HCT116 (cell line): ENCODE data around the gene SUOX. TPM values are rescaled to one million over a fixed set of nuclear protein-coding genes. Genes with fewer than 3 reads are reported as not detected.
A peak's percentile ranks its signal among the peaks of the same experiment; 100 is the strongest.

Experiments used
- ATAC-seq: fragments of 200-7000 bp; cut with Tn5 transposase; 2 replicates; pipeline ENCODE4 v1.9.1; 2020; ENCODE audit warnings: mild to moderate bottlenecking, moderate library complexity
- BruUV-seq: library from RNA; stranded (reverse); fragments of 400-500 nt; replicated peaks from 2 replicates; lab custom pipeline; 2021; lab: Mats Ljungman, UMichigan
- CTCF ChIA-PET: fragments of 300-600 bp; sonication (Branson Sonifier 250); formaldehyde crosslinking; loops from one replicate; lab custom pipeline; 2021; ENCODE audit warnings: antibody characterized with exemption; lab: Charles Lee
- POLR2A ChIA-PET: fragments of 300-600, 350-600 bp; sonication (Branson Sonifier 250); formaldehyde crosslinking; loops from one replicate; lab custom pipeline; 2021; ENCODE audit warnings: antibody characterized with exemption; lab: Charles Lee
- RAD21 ChIA-PET, 2 experiments: fragments of 300-600 bp; sonication (Branson Sonifier 250); formaldehyde crosslinking; loops; one replicate each; lab custom pipeline; 2023; ENCODE audit warnings: low total read pairs in 2 of 2; ENCODE audit not compliant: uncharacterized antibody in 2 of 2, unreplicated experiment in 2 of 2, low non-redundant PET in 1 of 2; lab: Charles Lee
- DNase-seq: peaks from one replicate; pipeline ENCODE4 v3.0.0-alpha.2; 2010; ENCODE audit warnings: low read depth, low spot score
- H2AFZ ChIP-seq: fragments of 200-600 bp; shearing (Covaris generic), sonication (generic); 2 replicates; pipeline ENCODE4 v1.6.1; 2017; ENCODE audit warnings: low read depth, mixed run types, mixed read lengths, antibody characterized with exemption, low read length; ENCODE audit not compliant: poor library complexity, severe bottlenecking
- H3K27ac ChIP-seq: 2 replicates; pipeline ENCODE4 v1.5.1; 2012; ENCODE audit warnings: low read depth, low read length
- H3K27me3 ChIP-seq: fragments of 200-600 bp; sonication (generic); 2 replicates; pipeline ENCODE4 v1.6.1; 2016; ENCODE audit warnings: mixed run types, low read length, mixed read lengths; ENCODE audit not compliant: insufficient read depth
- H3K36me3 ChIP-seq, 2 experiments: fragments of 200-500 bp in 1 of 2; fragments of 200-600 bp in 1 of 2; sonication (Bioruptor generic) in 1 of 2; sonication (generic) in 1 of 2; 2 replicates each; pipeline versions ENCODE4 v1.5.1 to v1.6.1; 2014 to 2016; ENCODE audit warnings: low read length in 2 of 2, inconsistent platforms in 1 of 2, mixed read lengths in 1 of 2, mixed run types in 1 of 2; ENCODE audit not compliant: insufficient read depth in 2 of 2, control insufficient read depth in 1 of 2
- H3K4me1 ChIP-seq, 2 experiments: fragments of 200-600 bp in 1 of 2; sonication (generic) in 1 of 2; 2 replicates each; pipeline versions ENCODE4 v1.5.1 to v1.6.1; 2012 to 2017; ENCODE audit warnings: low read length in 2 of 2, inconsistent platforms in 1 of 2, mild to moderate bottlenecking in 1 of 2, mixed read lengths in 1 of 2, mixed run types in 1 of 2, moderate library complexity in 1 of 2; ENCODE audit not compliant: insufficient read depth in 2 of 2, control insufficient read depth in 1 of 2
- H3K4me2 ChIP-seq: fragments of 200-600 bp; sonication (generic); 2 replicates; pipeline ENCODE4 v1.6.1; 2017; ENCODE audit warnings: mixed run types, low read length, mixed read lengths
- H3K4me3 ChIP-seq, 2 experiments: fragments of 200-600 bp in 1 of 2; sonication (generic) in 1 of 2; replicated peaks in 1 of 2; 2 replicates each; pipeline ENCODE4 v1.5.1; 2011 to 2016; ENCODE audit warnings: low read length in 2 of 2, control low read depth in 1 of 2, low read depth in 1 of 2, mild to moderate bottlenecking in 1 of 2, mixed read lengths in 1 of 2, mixed run types in 1 of 2
- H3K79me2 ChIP-seq: fragments of 200-600 bp; sonication (generic); 2 replicates; pipeline ENCODE4 v1.6.1; 2017; ENCODE audit warnings: mild to moderate bottlenecking, mixed run types, low read length, moderate library complexity, mixed read lengths; ENCODE audit not compliant: insufficient read depth
- H3K9ac ChIP-seq: fragments of 200-600 bp; sonication (generic); 2 replicates; pipeline ENCODE4 v1.6.1; 2016; ENCODE audit warnings: low read length, mixed read lengths
- H3K9me2 ChIP-seq: fragments of 200-600 bp; sonication (generic), shearing (Covaris generic); 2 replicates; pipeline ENCODE4 v1.6.1; 2017; ENCODE audit warnings: mixed run types, mild to moderate bottlenecking, moderate library complexity; ENCODE audit not compliant: insufficient read depth
- H3K9me3 ChIP-seq, 2 experiments: fragments of 200-500 bp in 1 of 2; fragments of 200-600 bp in 1 of 2; sonication (Bioruptor generic) in 1 of 2; sonication (generic) in 1 of 2; 2 replicates each; pipeline ENCODE4 v1.6.1; 2014 to 2017; ENCODE audit warnings: low read length in 2 of 2, mixed read lengths in 2 of 2, inconsistent platforms in 1 of 2, low read depth in 1 of 2, mild to moderate bottlenecking in 1 of 2, mixed run types in 1 of 2, moderate library complexity in 1 of 2; ENCODE audit not compliant: control insufficient read depth in 1 of 2, insufficient read depth in 1 of 2
- H4K20me1 ChIP-seq: fragments of 200-600 bp; sonication (generic), shearing (Covaris generic); 2 replicates; pipeline ENCODE4 v1.6.1; 2017; ENCODE audit warnings: mixed run types, mild to moderate bottlenecking, moderate library complexity; ENCODE audit not compliant: insufficient read depth
- CEBPB ChIP-seq: IDR thresholded peaks from 2 replicates; pipeline ENCODE4 v1.6.1; 2012; ENCODE audit warnings: low read depth
- EZH2 ChIP-seq: fragments of 200-600 bp; sonication (generic); IDR thresholded peaks from 2 replicates; pipeline ENCODE4 v1.6.1; 2017; ENCODE audit warnings: antibody characterized with exemption, mixed run types
- EZH2phosphoT487 ChIP-seq: fragments of 200-600 bp; IDR thresholded peaks from 2 replicates; pipeline ENCODE4 v1.6.1; 2018; ENCODE audit warnings: antibody characterized with exemption, borderline replicate concordance
- MAX ChIP-seq: IDR thresholded peaks from 2 replicates; pipeline ENCODE4 v1.6.1; 2012
- POLR2A ChIP-seq: IDR thresholded peaks from 2 replicates; pipeline ENCODE4 v1.7.0; 2011; ENCODE audit warnings: borderline replicate concordance; ENCODE audit not compliant: insufficient read depth, insufficient read length; ENCODE audit errors: extremely low read depth
- POLR2AphosphoS5 ChIP-seq: IDR thresholded peaks from 2 replicates; pipeline ENCODE4 v1.6.1; 2011; ENCODE audit warnings: mild to moderate bottlenecking, low read depth, low read length, moderate library complexity
- SP1 ChIP-seq: IDR thresholded peaks from 2 replicates; pipeline ENCODE4 v1.6.1; 2012; ENCODE audit warnings: low read depth
- YY1 ChIP-seq: IDR thresholded peaks from 2 replicates; pipeline ENCODE4 v1.6.1; 2011; ENCODE audit warnings: low read length, low read depth, moderate library complexity, mild to moderate bottlenecking; ENCODE audit not compliant: insufficient replicate concordance; ENCODE audit errors: extremely low read depth
- intact Hi-C: fragments of 100-400 bp; cut with micrococcal nuclease; formaldehyde crosslinking; loops from 2 replicates; pipeline ENCODE4 v1.10.0; 2022
- total RNA-seq: library from RNA; stranded (reverse); gene quantifications from one replicate; pipeline ENCODE4 v1.2.1, GENCODE V29; 2021; ENCODE audit not compliant: unreplicated experiment
- TF ChIP-seq, protein P1 (sequence below): IDR thresholded peaks from 2 replicates; pipeline ENCODE4 v1.6.1; 2011; ENCODE audit warnings: mild to moderate bottlenecking, low read length, moderate library complexity; ENCODE audit not compliant: insufficient replicate concordance; ENCODE audit errors: extremely low read depth

Gene SUOX
- total RNA-seq, 1 experiment from 2014 or later: 18.0 TPM

GRCh38 chr12:55957106-55957859 is 39.8 kb upstream of the SUOX start:
- RAD21 ChIA-PET: no interaction called here
- Histone ChIP-seq H3K9me3 (no peaks in the 10 kb centered on the region), H3K9ac (no peak overlapping the region), H3K27me3 (no peaks in the 10 kb centered on the region), H2AFZ (no peak overlapping the region), H3K4me2 (peak overlapping the region; percentile 74), H3K9me2 (no peaks in the 10 kb centered on the region), H3K4me3 (no peak overlapping the region), H4K20me1 (no peaks in the 10 kb centered on the region), H3K27ac (peak overlapping the region; percentile 16; the same call in 1 of the 2 replicates), H3K36me3 (0 out of 4 replicates have a peak, but pooled peaks cover 2 to 3% of the 10 kb centered on the region in 2 experiments), H3K4me1 (peaks cover 30 to 36% of the 10 kb centered on the region in 2 experiments), H3K79me2 (no peaks in the 10 kb centered on the region)
- BruUV-seq: no TSS peak
- DNase-seq: no peak
- POLR2A ChIA-PET: interaction anchor here (1.9 kb wide), 1 partner anchor 17 kb away, joined by 6 read pairs; the partner anchor contains the start of gene RAB5B
- TF ChIP-seq EZH2phosphoT487: no peak
- TF ChIP-seq POLR2A: no peak
- TF ChIP-seq MAX: peak; percentile 49; the same call in 1 of the 2 replicates
- no peak for TF ChIP-seq CEBPB
- TF ChIP-seq, all 23 proteins: peak for 1
- intact Hi-C loops: no loop called here
- ATAC-seq: no peak
- CTCF ChIA-PET: interaction anchor here (1.1 kb wide), 1 partner anchor 17 kb away, joined by 4 read pairs; no protein-coding TSS in a partner anchor

- DNase-seq (no peak), ATAC-seq (no peak)
- CTCF ChIA-PET: no interaction called here
- Histone ChIP-seq H3K4me1 (peaks cover 8 to 16% of the 10 kb centered on the region in 2 experiments), H3K9me2 (no peaks in the 10 kb centered on the region), H3K9ac (no peak overlapping the region), H3K27ac (no peak overlapping the region), H3K4me2 (no peak overlapping the region), H3K36me3 (peaks cover 7 to 9% of the 10 kb centered on the region in 2 experiments; a peak in 3 of 4 replicates), H3K79me2 (peaks cover 21% of the 10 kb centered on the region), H3K9me3 (no peaks in the 10 kb centered on the region), H3K27me3 (no peaks in the 10 kb centered on the region), H4K20me1 (no peaks in the 10 kb centered on the region), H2AFZ (no peak overlapping the region), H3K4me3 (no peak overlapping the region)
- RAD21 ChIA-PET: no interaction called here
- intact Hi-C loops: no loop called here
- BruUV-seq: no TSS peak
- POLR2A ChIA-PET: no interaction called here
- no peak for TF ChIP-seq POLR2AphosphoS5
- TF ChIP-seq YY1: no peak
- no peak for TF ChIP-seq SP1
- TF ChIP-seq EZH2: no peak
- TF ChIP-seq, protein P1, sequence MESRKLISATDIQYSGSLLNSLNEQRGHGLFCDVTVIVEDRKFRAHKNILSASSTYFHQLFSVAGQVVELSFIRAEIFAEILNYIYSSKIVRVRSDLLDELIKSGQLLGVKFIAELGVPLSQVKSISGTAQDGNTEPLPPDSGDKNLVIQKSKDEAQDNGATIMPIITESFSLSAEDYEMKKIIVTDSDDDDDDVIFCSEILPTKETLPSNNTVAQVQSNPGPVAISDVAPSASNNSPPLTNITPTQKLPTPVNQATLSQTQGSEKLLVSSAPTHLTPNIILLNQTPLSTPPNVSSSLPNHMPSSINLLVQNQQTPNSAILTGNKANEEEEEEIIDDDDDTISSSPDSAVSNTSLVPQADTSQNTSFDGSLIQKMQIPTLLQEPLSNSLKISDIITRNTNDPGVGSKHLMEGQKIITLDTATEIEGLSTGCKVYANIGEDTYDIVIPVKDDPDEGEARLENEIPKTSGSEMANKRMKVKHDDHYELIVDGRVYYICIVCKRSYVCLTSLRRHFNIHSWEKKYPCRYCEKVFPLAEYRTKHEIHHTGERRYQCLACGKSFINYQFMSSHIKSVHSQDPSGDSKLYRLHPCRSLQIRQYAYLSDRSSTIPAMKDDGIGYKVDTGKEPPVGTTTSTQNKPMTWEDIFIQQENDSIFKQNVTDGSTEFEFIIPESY: no peak
These were observed 33.3 kb upstream of the SUOX start for GRCh38 chr12:55963760-55964159.
